Psoas muscle (tissue), 8 donors: ENCODE results near the gene RIMBP2. TPM values are rescaled to one million over a fixed set of nuclear protein-coding genes. Genes with fewer than 3 reads are reported as not detected.
"Not testable (repeated sequence)": the region's sequence is repeated elsewhere in the genome, so short reads cannot be mapped to it uniquely, and the experiment has no call there.

Experiments used
- ATAC-seq, 4 donors: fragments of 200-7000 bp; cut with Tn5 transposase; one replicate each; pipeline ENCODE4 v1.9.1; 2020; ENCODE audit warnings: moderate library complexity in 3 of 4, mild to moderate bottlenecking in 2 of 4
- DNase-seq, 2 donors: peaks; one replicate each; pipeline ENCODE4 v3.0.0-alpha.2; 2020
- H3K27ac ChIP-seq: fragments of 200-600 bp; one replicate; pipeline ENCODE4 v1.8.0; 2022
- H3K27me3 ChIP-seq, 3 donors: fragments of 200-600 bp in 1 of 3; one replicate each; pipeline versions ENCODE4 v1.6.1 to v1.8.0; 2013 to 2022; ENCODE audit warnings: low read length in 2 of 3, mild to moderate bottlenecking in 2 of 3, moderate library complexity in 1 of 3; ENCODE audit not compliant: insufficient read depth in 3 of 3
- H3K36me3 ChIP-seq, 2 donors: fragments of 200-600 bp in 1 of 2; one replicate each; pipeline versions ENCODE4 v1.6.1 to v1.8.0; 2013 to 2022; ENCODE audit warnings: low read depth in 1 of 2, mild to moderate bottlenecking in 1 of 2, moderate library complexity in 1 of 2; ENCODE audit not compliant: insufficient read depth in 1 of 2
- H3K4me1 ChIP-seq: fragments of 200-600 bp; one replicate; pipeline ENCODE4 v1.8.0; 2022
- H3K4me3 ChIP-seq: fragments of 200-600 bp; one replicate; pipeline ENCODE4 v1.8.0; 2022; ENCODE audit warnings: mild to moderate bottlenecking
- H3K9me3 ChIP-seq: fragments of 200-600 bp; one replicate; pipeline ENCODE4 v1.8.0; 2022
- WGBS, 3 donors: extraction: QIAGEN DNeasy Blood & Tissue Kit; methylation state at CpG; one replicate each; pipeline versions ENCODE4 v1.1.6 to v1.1.7; 2013; 5-methylcytosine and 5-hydroxymethylcytosine counted together
- intact Hi-C, 2 donors: fragments of 100-400 bp; cut with DNase I; formaldehyde crosslinking; loops; one replicate each; pipeline versions ENCODE4 v1.11.0 to v1.14.2; 2022
- polyA plus RNA-seq, 3 donors: library from polyadenylated mRNA; stranded (reverse); fragments of 200-250 nt; gene quantifications; one replicate each; pipeline ENCODE4 v1.2.3, GENCODE V29; 2013
- total RNA-seq, 4 donors: library from RNA; stranded (reverse); fragmentation: NEBNext Ultra II Directional in 2 of 4; extraction: Animal tissue kit (Norgen Biotek cat#: 25700) in 2 of 4; gene quantifications; one replicate each; pipeline versions ENCODE4 v1.2.1 to v1.2.4, GENCODE V29; 2021 to 2023
- TF ChIP-seq, protein P1 (sequence below): fragments of 200-600 bp; IDR thresholded peaks from one replicate; pipeline ENCODE4 v1.8.0; 2022; ENCODE audit warnings: antibody characterized with exemption
- donor health status: healthy with polysubstance abuse.
- donor health status: DM: no; HTN: no; CAD: no; lungs with moderate emphysema.
- donor health status: Bipolar disorder and iron deficiency.
- donor health status: healthy.
- donor health status: DM: yes; HTN: yes; CAD: no.
- donor health status: DM: no; HTN: no; CAD: no.
- donor health status: DM: no; HTN: no; CAD: no.
- donor health status: DM: yes; HTN: yes; CAD: no.

Gene RIMBP2
- total and polyA plus RNA-seq, 7 donors: 0.05 to 1.2 (median 0.21) TPM

GRCh38 chr12:130587966-130588365, 128.1 kb downstream of the RIMBP2 start:
- no peaks in the 10 kb centered on the region for H3K4me1 ChIP-seq
- ATAC-seq (no peak), DNase-seq (no peak)
- no peak overlapping the region for H3K4me3 ChIP-seq
- no peaks in the 10 kb centered on the region for H3K9me3 ChIP-seq
- intact Hi-C loops: no loop called here
- no peaks in the 10 kb centered on the region for H3K36me3 ChIP-seq
- no peak overlapping the region for H3K27ac ChIP-seq
- peaks cover 0 to 5% (median 1%) of the 10 kb centered on the region in 3 donors for H3K27me3 ChIP-seq
- 90 to 94% (median 93%) methylated on average over 4 of the region's 4 CpGs for whole genome bisulfite sequencing, 3 donors
- TF ChIP-seq, protein P1, sequence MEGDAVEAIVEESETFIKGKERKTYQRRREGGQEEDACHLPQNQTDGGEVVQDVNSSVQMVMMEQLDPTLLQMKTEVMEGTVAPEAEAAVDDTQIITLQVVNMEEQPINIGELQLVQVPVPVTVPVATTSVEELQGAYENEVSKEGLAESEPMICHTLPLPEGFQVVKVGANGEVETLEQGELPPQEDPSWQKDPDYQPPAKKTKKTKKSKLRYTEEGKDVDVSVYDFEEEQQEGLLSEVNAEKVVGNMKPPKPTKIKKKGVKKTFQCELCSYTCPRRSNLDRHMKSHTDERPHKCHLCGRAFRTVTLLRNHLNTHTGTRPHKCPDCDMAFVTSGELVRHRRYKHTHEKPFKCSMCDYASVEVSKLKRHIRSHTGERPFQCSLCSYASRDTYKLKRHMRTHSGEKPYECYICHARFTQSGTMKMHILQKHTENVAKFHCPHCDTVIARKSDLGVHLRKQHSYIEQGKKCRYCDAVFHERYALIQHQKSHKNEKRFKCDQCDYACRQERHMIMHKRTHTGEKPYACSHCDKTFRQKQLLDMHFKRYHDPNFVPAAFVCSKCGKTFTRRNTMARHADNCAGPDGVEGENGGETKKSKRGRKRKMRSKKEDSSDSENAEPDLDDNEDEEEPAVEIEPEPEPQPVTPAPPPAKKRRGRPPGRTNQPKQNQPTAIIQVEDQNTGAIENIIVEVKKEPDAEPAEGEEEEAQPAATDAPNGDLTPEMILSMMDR: no peak

- DNase-seq, H3K4me3 ChIP-seq, H3K27ac ChIP-seq, H3K36me3 ChIP-seq, H3K27me3 ChIP-seq, intact Hi-C loops, H3K4me1 ChIP-seq, H3K9me3 ChIP-seq, ATAC-seq: not testable (repeated sequence)
These were observed 131.6 kb downstream of the RIMBP2 start for GRCh38 chr12:130584475-130584874.

GRCh38 chr12:130583800-130584199, 132.3 kb downstream of the RIMBP2 start:
- no peaks in the 10 kb centered on the region for H3K36me3 ChIP-seq
- no peak overlapping the region for H3K4me3 ChIP-seq
- H3K27ac ChIP-seq: no peak overlapping the region
- DNase-seq: no peak
- 90 to 94% (median 92%) methylated on average over 3 to 4 of the region's 4 CpGs for WGBS, 3 donors
- no peak for ATAC-seq
- H3K9me3 ChIP-seq: no peaks in the 10 kb centered on the region
- TF ChIP-seq, protein P1: no peak
- H3K27me3 ChIP-seq: peaks cover 0 to 1% (median 0%) of the 10 kb centered on the region in 3 donors
- intact Hi-C loops: no loop called here
- H3K4me1 ChIP-seq: no peaks in the 10 kb centered on the region

- Histone ChIP-seq H3K4me1 (no peaks in the 10 kb centered on the region), H3K4me3 (no peak overlapping the region), H3K36me3 (no peaks in the 10 kb centered on the region), H3K27me3 (peaks cover 0 to 1% (median 0%) of the 10 kb centered on the region in 3 donors), H3K9me3 (no peaks in the 10 kb centered on the region), H3K27ac (no peak overlapping the region)
- 79 to 88% (median 84%) methylated on average over 5 of the region's 5 CpGs for WGBS, 3 donors
- no peak for ATAC-seq
- intact Hi-C loops: no loop called here
- DNase-seq: no peak
- TF ChIP-seq, protein P1: no peak
These were observed 132.8 kb downstream of the RIMBP2 start for GRCh38 chr12:130583317-130583716.

GRCh38 chr12:130582286-130582685, 133.8 kb downstream of the RIMBP2 start:
- WGBS, 3 donors: 82 to 86% (median 85%) methylated on average over 6 of the region's 6 CpGs

More at GRCh38 chr12:130582286-130582685, 133.8 kb downstream of the RIMBP2 start:
- intact Hi-C loops: no loop called here
- no peak for ATAC-seq
- Histone ChIP-seq H3K4me1 (no peaks in the 10 kb centered on the region), H3K27me3 (peaks cover 0 to 1% (median 0%) of the 10 kb centered on the region in 3 donors), H3K36me3 (no peaks in the 10 kb centered on the region), H3K9me3 (no peaks in the 10 kb centered on the region), H3K4me3 (no peak overlapping the region), H3K27ac (no peak overlapping the region)
- DNase-seq: no peak
- TF ChIP-seq, protein P1: no peak
